ENCODE data around the gene ISG20L2. TPM values are rescaled to one million over a fixed set of nuclear protein-coding genes. Genes with fewer than 3 reads are reported as not detected.

ISG20L2 gene
- total RNA-seq, 1 donor from 2014 or later, result 33.0 TPM

GRCh38 chr1:156727926-156728598 is 504 bp downstream of the ISG20L2 start, which contains the start of gene METTL25B:
METTL25B (plus strand) TSS chr1:156728469; CDS start chr1:156729105, 636 bp downstream.
- H3K9me3 Mint-ChIP-seq (ENCODE audit: unreplicated experiment), result no peaks in the 10 kb centered on the region
- H3K27ac Mint-ChIP-seq (ENCODE audit: unreplicated experiment), result peak within 1 kb of the TSS; percentile 97
- H3K27me3 Mint-ChIP-seq (ENCODE audit: unreplicated experiment), result no peaks in the 10 kb centered on the region
- TF ChIP-seq CTCF (IDR thresholded peaks at IDR 0.05), result no peak
- peak; percentile 92 for DNase-seq (ENCODE audit: extremely low spot score, unreplicated experiment)
- H3K36me3 Mint-ChIP-seq (ENCODE audit: unreplicated experiment), result peaks cover 15% of the 10 kb centered on the region
- peaks cover 13% of the 10 kb centered on the region for H3K4me1 Mint-ChIP-seq (ENCODE audit: unreplicated experiment)
- no peak within 1 kb of the TSS for H3K4me3 Mint-ChIP-seq (ENCODE audit: unreplicated experiment)

GRCh38 chr1:156727492-156727891 is 1.1 kb downstream of the ISG20L2 start:
- peaks cover 13% of the 10 kb centered on the region for H3K4me1 Mint-ChIP-seq (ENCODE audit: unreplicated experiment)
- peaks cover 12% of the 10 kb centered on the region for H3K36me3 Mint-ChIP-seq (ENCODE audit: unreplicated experiment)
- no peaks in the 10 kb centered on the region for H3K27me3 Mint-ChIP-seq (ENCODE audit: unreplicated experiment)
- no peak overlapping the region for H3K4me3 Mint-ChIP-seq (ENCODE audit: unreplicated experiment)
- no peak for DNase-seq (ENCODE audit: extremely low spot score, unreplicated experiment)
- TF ChIP-seq CTCF (IDR thresholded peaks at IDR 0.05), result no peak
- peak overlapping the region; percentile 97 for H3K27ac Mint-ChIP-seq (ENCODE audit: unreplicated experiment)
- H3K9me3 Mint-ChIP-seq (ENCODE audit: unreplicated experiment), result no peaks in the 10 kb centered on the region

GRCh38 chr1:156726549-156727226 is 1.9 kb downstream of the ISG20L2 start:
- Mint-ChIP-seq H3K9me3 (ENCODE audit: unreplicated experiment) (no peaks in the 10 kb centered on the region), H3K4me1 (ENCODE audit: unreplicated experiment) (peaks cover 13% of the 10 kb centered on the region), H3K4me3 (ENCODE audit: unreplicated experiment) (no peak overlapping the region), H3K27me3 (ENCODE audit: unreplicated experiment) (no peaks in the 10 kb centered on the region), H3K36me3 (ENCODE audit: unreplicated experiment) (peaks cover 12% of the 10 kb centered on the region), H3K27ac (ENCODE audit: unreplicated experiment) (no peak overlapping the region)
- DNase-seq (ENCODE audit: extremely low spot score, unreplicated experiment), result no peak
- TF ChIP-seq CTCF (IDR thresholded peaks at IDR 0.05), result peak; percentile 69

- TF ChIP-seq CTCF (IDR thresholded peaks at IDR 0.05), result peak; percentile 97
- H3K9me3 Mint-ChIP-seq (ENCODE audit: unreplicated experiment), result no peaks in the 10 kb centered on the region
- H3K36me3 Mint-ChIP-seq (ENCODE audit: unreplicated experiment), result peaks cover 16% of the 10 kb centered on the region
- DNase-seq (ENCODE audit: extremely low spot score, unreplicated experiment), result peak; percentile 95
- peaks cover 13% of the 10 kb centered on the region for H3K4me1 Mint-ChIP-seq (ENCODE audit: unreplicated experiment)
- no peaks in the 10 kb centered on the region for H3K27me3 Mint-ChIP-seq (ENCODE audit: unreplicated experiment)
- H3K4me3 Mint-ChIP-seq (ENCODE audit: unreplicated experiment), result no peak overlapping the region
- no peak overlapping the region for H3K27ac Mint-ChIP-seq (ENCODE audit: unreplicated experiment)
Observed at GRCh38 chr1:156725683-156726280, 2.8 kb downstream of the ISG20L2 start.

- Mint-ChIP-seq H3K4me1 (ENCODE audit: unreplicated experiment) (peaks cover 4% of the 10 kb centered on the region), H3K27ac (ENCODE audit: unreplicated experiment) (no peak overlapping the region), H3K36me3 (ENCODE audit: unreplicated experiment) (peaks cover 21% of the 10 kb centered on the region), H3K9me3 (ENCODE audit: unreplicated experiment) (no peaks in the 10 kb centered on the region), H3K4me3 (ENCODE audit: unreplicated experiment) (no peak overlapping the region), H3K27me3 (ENCODE audit: unreplicated experiment) (no peaks in the 10 kb centered on the region)
- TF ChIP-seq CTCF (IDR thresholded peaks at IDR 0.05), result no peak
- DNase-seq (ENCODE audit: extremely low spot score, unreplicated experiment), result no peak
Observed at GRCh38 chr1:156721535-156721934, 7.0 kb downstream of the ISG20L2 start.
